Hindlimb muscle (tissue), 1 donor: ENCODE data around the gene ELP4. TPM values are rescaled to one million over a fixed set of nuclear protein-coding genes. Genes with fewer than 3 reads are reported as not detected.

Source experiments
- DNase-seq: peaks from one replicate; pipeline ENCODE4 v3.0.0-alpha.2; 2013
- polyA plus RNA-seq: library from polyadenylated mRNA; unstranded; fragments of 120-200 nt; gene quantifications from one replicate; pipeline ENCODE4 v1.2.1, GENCODE V29; 2013; ENCODE audit not compliant: insufficient read length

The ELP4 gene
- polyA plus RNA-seq, 1 donor, result 13.8 TPM

- DNase-seq, result no peak
Observed at GRCh38 chr11:31780078-31780477, 270.5 kb downstream of the ELP4 start.

- no peak for DNase-seq
Observed at GRCh38 chr11:31780480-31780971, 271.0 kb downstream of the ELP4 start.

- DNase-seq, result no peak
Observed at GRCh38 chr11:31782257-31782656, 272.7 kb downstream of the ELP4 start.

- no peak for DNase-seq
Observed at GRCh38 chr11:31783252-31783651, 273.7 kb downstream of the ELP4 start.

GRCh38 chr11:31784611-31785010 is 275.0 kb downstream of the ELP4 start:
- DNase-seq, result no peak

GRCh38 chr11:31786996-31787685 is 277.6 kb downstream of the ELP4 start:
- no peak for DNase-seq

- no peak for DNase-seq
Observed at GRCh38 chr11:31788085-31788484, 278.5 kb downstream of the ELP4 start.

GRCh38 chr11:31790649-31791048 is 281.1 kb downstream of the ELP4 start:
- DNase-seq, result no peak

- no peak for DNase-seq
Observed at GRCh38 chr11:31792036-31792435, 282.5 kb downstream of the ELP4 start.

- DNase-seq, result no peak
Observed at GRCh38 chr11:31792456-31792855, 282.9 kb downstream of the ELP4 start.

GRCh38 chr11:31793264-31793663 is 283.7 kb downstream of the ELP4 start:
- DNase-seq, result no peak

- no peak for DNase-seq
Observed at GRCh38 chr11:31794548-31794947, 285.0 kb downstream of the ELP4 start.

- DNase-seq, result no peak
Observed at GRCh38 chr11:31795706-31796498, 286.3 kb downstream of the ELP4 start.

GRCh38 chr11:31796499-31797189 is 287.1 kb downstream of the ELP4 start:
- no peak for DNase-seq

GRCh38 chr11:31797190-31798056 is 287.9 kb downstream of the ELP4 start:
- no peak for DNase-seq

- no peak for DNase-seq
Observed at GRCh38 chr11:31798057-31798553, 288.5 kb downstream of the ELP4 start.

GRCh38 chr11:31798554-31799434 is 289.2 kb downstream of the ELP4 start:
- no peak for DNase-seq

- no peak for DNase-seq
Observed at GRCh38 chr11:31799435-31800397, 290.1 kb downstream of the ELP4 start.

GRCh38 chr11:31800398-31801265 is 291.1 kb downstream of the ELP4 start:
- DNase-seq, result no peak
